ENCODE measurements around the gene SLC36A2.

The SLC36A2 gene

GRCh38 chr5:151296974-151297373, 50.4 kb downstream of the SLC36A2 start:
- no peaks in the 10 kb centered on the region for H3K9me3 ChIP-seq (ENCODE audit: control insufficient read depth, insufficient read depth, low read length)
- H3K4me3 ChIP-seq (ENCODE audit: low read depth, low read length): no peak overlapping the region
- no peaks in the 10 kb centered on the region for H3K27me3 ChIP-seq (ENCODE audit: control insufficient read depth, insufficient read depth, low read length)
- H3K4me1 ChIP-seq (ENCODE audit: control insufficient read depth, insufficient read depth, low read length): no peaks in the 10 kb centered on the region
- no peaks in the 10 kb centered on the region for H3K36me3 ChIP-seq (ENCODE audit: control insufficient read depth, insufficient read depth, low read length)
- no peak overlapping the region for H3K9ac ChIP-seq (ENCODE audit: low read depth, low read length)

GRCh38 chr5:151296478-151296830, 50.9 kb downstream of the SLC36A2 start:
- H3K4me1 ChIP-seq (ENCODE audit: control insufficient read depth, insufficient read depth, low read length): no peaks in the 10 kb centered on the region
- H3K9me3 ChIP-seq (ENCODE audit: control insufficient read depth, insufficient read depth, low read length): no peaks in the 10 kb centered on the region
- H3K27me3 ChIP-seq (ENCODE audit: control insufficient read depth, insufficient read depth, low read length): no peaks in the 10 kb centered on the region
- no peak overlapping the region for H3K4me3 ChIP-seq (ENCODE audit: low read depth, low read length)
- H3K9ac ChIP-seq (ENCODE audit: low read depth, low read length): no peak overlapping the region
- H3K36me3 ChIP-seq (ENCODE audit: control insufficient read depth, insufficient read depth, low read length): no peaks in the 10 kb centered on the region

GRCh38 chr5:151295791-151296477, 51.4 kb downstream of the SLC36A2 start:
- Histone ChIP-seq H3K27me3 (ENCODE audit: control insufficient read depth, insufficient read depth, low read length) (no peaks in the 10 kb centered on the region), H3K4me3 (ENCODE audit: low read depth, low read length) (no peak overlapping the region), H3K36me3 (ENCODE audit: control insufficient read depth, insufficient read depth, low read length) (no peaks in the 10 kb centered on the region), H3K4me1 (ENCODE audit: control insufficient read depth, insufficient read depth, low read length) (no peaks in the 10 kb centered on the region), H3K9ac (ENCODE audit: low read depth, low read length) (no peak overlapping the region), H3K9me3 (ENCODE audit: control insufficient read depth, insufficient read depth, low read length) (no peaks in the 10 kb centered on the region)

- no peaks in the 10 kb centered on the region for H3K27me3 ChIP-seq (ENCODE audit: control insufficient read depth, insufficient read depth, low read length)
- no peak overlapping the region for H3K4me3 ChIP-seq (ENCODE audit: low read depth, low read length)
- no peaks in the 10 kb centered on the region for H3K36me3 ChIP-seq (ENCODE audit: control insufficient read depth, insufficient read depth, low read length)
- H3K9ac ChIP-seq (ENCODE audit: low read depth, low read length): no peak overlapping the region
- no peaks in the 10 kb centered on the region for H3K9me3 ChIP-seq (ENCODE audit: control insufficient read depth, insufficient read depth, low read length)
- no peaks in the 10 kb centered on the region for H3K4me1 ChIP-seq (ENCODE audit: control insufficient read depth, insufficient read depth, low read length)
Measured at GRCh38 chr5:151295138-151295537, 52.2 kb downstream of the SLC36A2 start.

- H3K9ac ChIP-seq (ENCODE audit: low read depth, low read length): no peak overlapping the region
- H3K4me3 ChIP-seq (ENCODE audit: low read depth, low read length): no peak overlapping the region
- H3K27me3 ChIP-seq (ENCODE audit: control insufficient read depth, insufficient read depth, low read length): no peaks in the 10 kb centered on the region
- H3K9me3 ChIP-seq (ENCODE audit: control insufficient read depth, insufficient read depth, low read length): no peaks in the 10 kb centered on the region
- H3K36me3 ChIP-seq (ENCODE audit: control insufficient read depth, insufficient read depth, low read length): no peaks in the 10 kb centered on the region
- H3K4me1 ChIP-seq (ENCODE audit: control insufficient read depth, insufficient read depth, low read length): no peaks in the 10 kb centered on the region
Measured at GRCh38 chr5:151293624-151294023, 53.7 kb downstream of the SLC36A2 start.

GRCh38 chr5:151288180-151288579, 59.2 kb downstream of the SLC36A2 start:
- Histone ChIP-seq H3K36me3 (ENCODE audit: control insufficient read depth, insufficient read depth, low read length) (no peaks in the 10 kb centered on the region), H3K4me3 (ENCODE audit: low read depth, low read length) (no peak overlapping the region), H3K27me3 (ENCODE audit: control insufficient read depth, insufficient read depth, low read length) (peaks cover 5% of the 10 kb centered on the region), H3K4me1 (ENCODE audit: control insufficient read depth, insufficient read depth, low read length) (peaks cover 3% of the 10 kb centered on the region), H3K9ac (ENCODE audit: low read depth, low read length) (no peak overlapping the region), H3K9me3 (ENCODE audit: control insufficient read depth, insufficient read depth, low read length) (no peaks in the 10 kb centered on the region)

- H3K4me3 ChIP-seq (ENCODE audit: low read depth, low read length): no peak overlapping the region
- no peaks in the 10 kb centered on the region for H3K36me3 ChIP-seq (ENCODE audit: control insufficient read depth, insufficient read depth, low read length)
- peaks cover 3% of the 10 kb centered on the region for H3K4me1 ChIP-seq (ENCODE audit: control insufficient read depth, insufficient read depth, low read length)
- H3K27me3 ChIP-seq (ENCODE audit: control insufficient read depth, insufficient read depth, low read length): peaks cover 5% of the 10 kb centered on the region
- no peaks in the 10 kb centered on the region for H3K9me3 ChIP-seq (ENCODE audit: control insufficient read depth, insufficient read depth, low read length)
- no peak overlapping the region for H3K9ac ChIP-seq (ENCODE audit: low read depth, low read length)
Measured at GRCh38 chr5:151286246-151286645, 61.1 kb downstream of the SLC36A2 start.

GRCh38 chr5:151285683-151286082, 61.7 kb downstream of the SLC36A2 start:
- no peaks in the 10 kb centered on the region for H3K36me3 ChIP-seq (ENCODE audit: control insufficient read depth, insufficient read depth, low read length)

GRCh38 chr5:151284392-151284967, 62.9 kb downstream of the SLC36A2 start:
- Histone ChIP-seq H3K4me3 (ENCODE audit: low read depth, low read length) (no peak overlapping the region), H3K4me1 (ENCODE audit: control insufficient read depth, insufficient read depth, low read length) (peaks cover 3% of the 10 kb centered on the region), H3K9me3 (ENCODE audit: control insufficient read depth, insufficient read depth, low read length) (no peaks in the 10 kb centered on the region), H3K27me3 (ENCODE audit: control insufficient read depth, insufficient read depth, low read length) (peaks cover 5% of the 10 kb centered on the region), H3K36me3 (ENCODE audit: control insufficient read depth, insufficient read depth, low read length) (no peaks in the 10 kb centered on the region), H3K9ac (ENCODE audit: low read depth, low read length) (no peak overlapping the region)

More at GRCh38 chr5:151285683-151286082, 61.7 kb downstream of the SLC36A2 start:
- H3K4me1 ChIP-seq (ENCODE audit: control insufficient read depth, insufficient read depth, low read length): peaks cover 3% of the 10 kb centered on the region
- no peaks in the 10 kb centered on the region for H3K9me3 ChIP-seq (ENCODE audit: control insufficient read depth, insufficient read depth, low read length)
- no peak overlapping the region for H3K9ac ChIP-seq (ENCODE audit: low read depth, low read length)
- H3K27me3 ChIP-seq (ENCODE audit: control insufficient read depth, insufficient read depth, low read length): peaks cover 5% of the 10 kb centered on the region
- H3K4me3 ChIP-seq (ENCODE audit: low read depth, low read length): no peak overlapping the region

GRCh38 chr5:151283120-151283825, 64.1 kb downstream of the SLC36A2 start:
- Histone ChIP-seq H3K9ac (ENCODE audit: low read depth, low read length) (no peak overlapping the region), H3K36me3 (ENCODE audit: control insufficient read depth, insufficient read depth, low read length) (no peaks in the 10 kb centered on the region), H3K4me3 (ENCODE audit: low read depth, low read length) (no peak overlapping the region), H3K9me3 (ENCODE audit: control insufficient read depth, insufficient read depth, low read length) (no peaks in the 10 kb centered on the region), H3K4me1 (ENCODE audit: control insufficient read depth, insufficient read depth, low read length) (peaks cover 3% of the 10 kb centered on the region), H3K27me3 (ENCODE audit: control insufficient read depth, insufficient read depth, low read length) (peaks cover 5% of the 10 kb centered on the region)

GRCh38 chr5:151281001-151281639, 66.2 kb downstream of the SLC36A2 start:
- Histone ChIP-seq H3K27me3 (ENCODE audit: control insufficient read depth, insufficient read depth, low read length) (peaks cover 5% of the 10 kb centered on the region), H3K4me3 (ENCODE audit: low read depth, low read length) (no peak overlapping the region), H3K4me1 (ENCODE audit: control insufficient read depth, insufficient read depth, low read length) (no peaks in the 10 kb centered on the region), H3K9ac (ENCODE audit: low read depth, low read length) (no peak overlapping the region), H3K36me3 (ENCODE audit: control insufficient read depth, insufficient read depth, low read length) (no peaks in the 10 kb centered on the region), H3K9me3 (ENCODE audit: control insufficient read depth, insufficient read depth, low read length) (no peaks in the 10 kb centered on the region)

Data from iPS-15b (cell line).